HG02852 (cell line): ENCODE results near the gene RAD9A.

Experiments
- ATAC-seq: cut with Tn5 transposase; IDR thresholded peaks from one replicate; pipeline ENCODE4 v1.9.1; 2021; ENCODE audit warnings: mild to moderate bottlenecking, moderate library complexity; ENCODE audit not compliant: unreplicated experiment

The RAD9A gene

GRCh38 chr11:67373648-67374570 is 17.9 kb upstream of the RAD9A start:
- no peak for ATAC-seq

GRCh38 chr11:67374571-67375281 is 17.1 kb upstream of the RAD9A start:
- ATAC-seq: no peak

GRCh38 chr11:67375320-67376055 is 16.3 kb upstream of the RAD9A start:
- no peak for ATAC-seq

GRCh38 chr11:67376063-67376820 is 15.5 kb upstream of the RAD9A start:
- no peak for ATAC-seq

- no peak for ATAC-seq
Observed at GRCh38 chr11:67376873-67377808, 14.6 kb upstream of the RAD9A start.

- ATAC-seq: no peak
Observed at GRCh38 chr11:67378544-67378943, 13.2 kb upstream of the RAD9A start.

GRCh38 chr11:67379061-67380058 is 12.4 kb upstream of the RAD9A start:
- no peak for ATAC-seq

- no peak for ATAC-seq
Observed at GRCh38 chr11:67381244-67381972, 10.4 kb upstream of the RAD9A start.

- ATAC-seq: no peak
Observed at GRCh38 chr11:67382276-67383136, 9.3 kb upstream of the RAD9A start.

GRCh38 chr11:67384851-67385366 is 6.9 kb upstream of the RAD9A start:
- ATAC-seq: no peak

- no peak for ATAC-seq
Observed at GRCh38 chr11:67387069-67387468, 4.7 kb upstream of the RAD9A start.

GRCh38 chr11:67387518-67387917 is 4.3 kb upstream of the RAD9A start:
- ATAC-seq: no peak

- no peak for ATAC-seq
Observed at GRCh38 chr11:67389477-67389876, 2.3 kb upstream of the RAD9A start.

GRCh38 chr11:67390947-67391303 is 861 bp upstream of the RAD9A start:
- no peak for ATAC-seq

- ATAC-seq: no peak
Observed at GRCh38 chr11:67392183-67392715, 463 bp downstream of the RAD9A start.

GRCh38 chr11:67393437-67393836 is 1.7 kb downstream of the RAD9A start:
- no peak for ATAC-seq
